HepG2 (cell line): ENCODE results near the gene WDR31. TPM values are rescaled to one million over a fixed set of nuclear protein-coding genes. Genes with fewer than 3 reads are reported as not detected.

Source experiments
- BRD4 ChIP-seq: sonication (generic); formaldehyde crosslinking; IDR thresholded peaks from 2 replicates; pipeline ENCODE4 v1.4.0; 2020; ENCODE audit warnings: missing genetic modification reagents
- CAMTA2 ChIP-seq: sonication (generic); formaldehyde crosslinking; IDR thresholded peaks from 2 replicates; pipeline ENCODE4 v1.4.0; 2020; ENCODE audit warnings: mild to moderate bottlenecking, missing genetic modification reagents, borderline replicate concordance
- ETV5 ChIP-seq: IDR thresholded peaks from 2 replicates; pipeline ENCODE4 v1.6.1; 2018; ENCODE audit warnings: missing biosample characterization, missing genetic modification reagents, inconsistent platforms, borderline replicate concordance
- ISX ChIP-seq: sonication (generic); formaldehyde crosslinking; conservative IDR thresholded peaks from 2 replicates; pipeline ENCODE4 v1.5.0; 2020; ENCODE audit warnings: missing genetic modification reagents
- KDM6A ChIP-seq: IDR thresholded peaks from 2 replicates; pipeline ENCODE4 v1.6.1; 2016; ENCODE audit warnings: low read depth
- MAFK ChIP-seq, 2 experiments: IDR thresholded peaks in 1 of 2; conservative IDR thresholded peaks in 1 of 2; 2 replicates each; pipeline ENCODE4 v1.6.1; 2011; ENCODE audit warnings: improper control_type of control experiment in 2 of 2, low read length in 2 of 2
- MIER3 ChIP-seq: IDR thresholded peaks from 2 replicates; pipeline ENCODE4 v1.6.1; 2016; ENCODE audit warnings: missing compliant biosample characterization, borderline replicate concordance
- MXI1 ChIP-seq: IDR thresholded peaks from 3 replicates; pipeline ENCODE4 v1.6.1; 2012; ENCODE audit warnings: low read depth, low read length, inconsistent platforms, borderline replicate concordance
- POLR2AphosphoS2 ChIP-seq: IDR thresholded peaks from 2 replicates; pipeline ENCODE4 v1.6.1; 2011; ENCODE audit warnings: low read depth, low read length, improper control_type of control experiment
- TBX2 ChIP-seq: sonication (generic); formaldehyde crosslinking; IDR thresholded peaks from 2 replicates; pipeline ENCODE4 v1.5.0; 2020; ENCODE audit warnings: missing genetic modification reagents, mild to moderate bottlenecking, borderline replicate concordance
- ZMYM3 ChIP-seq: sonication (generic); formaldehyde crosslinking; IDR thresholded peaks from 2 replicates; pipeline ENCODE4 v1.5.1; 2020; ENCODE audit warnings: mild to moderate bottlenecking, missing genetic modification reagents
- ZNF678 ChIP-seq: sonication (generic); formaldehyde crosslinking; IDR thresholded peaks from 2 replicates; pipeline ENCODE4 v1.4.0; 2020; ENCODE audit warnings: mild to moderate bottlenecking, missing genetic modification reagents
- ZNF768 ChIP-seq: sonication (generic); formaldehyde crosslinking; IDR thresholded peaks from 2 replicates; pipeline ENCODE4 v1.4.0; 2020; ENCODE audit warnings: missing genetic modification reagents
- ZNF773 ChIP-seq: sonication (generic); formaldehyde crosslinking; IDR thresholded peaks from 2 replicates; pipeline ENCODE4 v1.4.0; 2020; ENCODE audit warnings: missing genetic modification reagents, borderline replicate concordance
- polyA plus RNA-seq, 8 experiments: library from polyadenylated mRNA; depleted of rRNA in 3 of 8; stranded (reverse) in 7 of 8; unstranded in 1 of 8; fragments of >200 nt; fragmentation: Illumina TruSeq in 4 of 8; extraction: Trizol in 4 of 8; gene quantifications; 2 replicates each; pipeline versions ENCODE4 v1.2.1 to v1.2.3, GENCODE V29; 2011 to 2016; ENCODE audit warnings: low read depth in 4 of 8, missing spikeins in 1 of 8, mixed read lengths in 1 of 8; ENCODE audit not compliant: insufficient read depth in 1 of 8
- total RNA-seq, 5 experiments: library from RNA; depleted of rRNA; stranded (reverse); fragments of >200 nt; fragmentation: Illumina TruSeq; extraction: Trizol; gene quantifications; 2 replicates each; pipeline ENCODE4 v1.2.3, GENCODE V29; 2016; ENCODE audit warnings: low read depth in 1 of 5
- TF ChIP-seq, protein P1 (sequence below): sonication (generic); formaldehyde crosslinking; IDR thresholded peaks from 2 replicates; pipeline ENCODE4 v1.4.0; 2020; ENCODE audit warnings: low read depth, missing genetic modification reagents
- TF ChIP-seq, protein P2 (sequence below): sonication (generic); formaldehyde crosslinking; IDR thresholded peaks from 2 replicates; pipeline ENCODE4 v1.8.0; 2023; ENCODE audit warnings: mild to moderate bottlenecking, missing genetic modification reagents
- TF ChIP-seq, protein P3 (sequence below): IDR thresholded peaks from 2 replicates; pipeline ENCODE4 v1.4.0; 2020; ENCODE audit warnings: mild to moderate bottlenecking, missing genetic modification reagents
- TF ChIP-seq, protein P4 (sequence below): IDR thresholded peaks from 2 replicates; pipeline ENCODE4 v1.6.1; 2016; ENCODE audit warnings: low read depth, control low read depth
- TF ChIP-seq, protein P5 (sequence below): sonication (generic); formaldehyde crosslinking; IDR thresholded peaks from 2 replicates; pipeline ENCODE4 v1.5.1; 2020; ENCODE audit warnings: mild to moderate bottlenecking, moderate library complexity, missing genetic modification reagents

WDR31 gene
- total and polyA plus RNA-seq, 2 of the 13 experiments (the other 11 are each of a cell fraction or from before 2014, with no cell fraction given): 0.33 to 1.7 TPM

DNA sequence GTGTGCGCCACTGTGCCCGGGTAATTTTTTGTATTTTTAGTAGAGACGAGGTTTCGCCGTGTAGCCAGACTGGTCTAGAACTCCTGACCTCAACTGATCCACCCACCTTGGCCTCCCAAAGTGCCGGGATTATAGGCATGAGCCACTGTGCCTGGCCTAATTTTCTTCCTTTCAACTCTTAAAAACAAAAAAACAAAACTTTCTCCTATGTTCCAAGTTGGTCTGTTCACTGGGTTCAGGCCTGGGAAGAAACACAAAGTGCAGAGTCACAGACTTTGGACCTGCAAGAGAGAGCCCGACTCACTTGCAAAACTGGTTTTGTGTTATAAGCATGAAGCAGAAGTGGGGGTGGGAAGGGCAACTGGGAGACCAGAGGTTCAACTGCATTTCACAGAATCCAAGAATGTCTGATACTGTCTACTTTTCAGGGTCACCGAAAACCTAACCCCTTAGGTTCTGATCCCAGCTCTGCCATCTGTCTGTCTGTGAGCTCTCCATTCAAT lies 41.9 kb upstream of the WDR31 start (continued):
- TF ChIP-seq, protein P1, sequence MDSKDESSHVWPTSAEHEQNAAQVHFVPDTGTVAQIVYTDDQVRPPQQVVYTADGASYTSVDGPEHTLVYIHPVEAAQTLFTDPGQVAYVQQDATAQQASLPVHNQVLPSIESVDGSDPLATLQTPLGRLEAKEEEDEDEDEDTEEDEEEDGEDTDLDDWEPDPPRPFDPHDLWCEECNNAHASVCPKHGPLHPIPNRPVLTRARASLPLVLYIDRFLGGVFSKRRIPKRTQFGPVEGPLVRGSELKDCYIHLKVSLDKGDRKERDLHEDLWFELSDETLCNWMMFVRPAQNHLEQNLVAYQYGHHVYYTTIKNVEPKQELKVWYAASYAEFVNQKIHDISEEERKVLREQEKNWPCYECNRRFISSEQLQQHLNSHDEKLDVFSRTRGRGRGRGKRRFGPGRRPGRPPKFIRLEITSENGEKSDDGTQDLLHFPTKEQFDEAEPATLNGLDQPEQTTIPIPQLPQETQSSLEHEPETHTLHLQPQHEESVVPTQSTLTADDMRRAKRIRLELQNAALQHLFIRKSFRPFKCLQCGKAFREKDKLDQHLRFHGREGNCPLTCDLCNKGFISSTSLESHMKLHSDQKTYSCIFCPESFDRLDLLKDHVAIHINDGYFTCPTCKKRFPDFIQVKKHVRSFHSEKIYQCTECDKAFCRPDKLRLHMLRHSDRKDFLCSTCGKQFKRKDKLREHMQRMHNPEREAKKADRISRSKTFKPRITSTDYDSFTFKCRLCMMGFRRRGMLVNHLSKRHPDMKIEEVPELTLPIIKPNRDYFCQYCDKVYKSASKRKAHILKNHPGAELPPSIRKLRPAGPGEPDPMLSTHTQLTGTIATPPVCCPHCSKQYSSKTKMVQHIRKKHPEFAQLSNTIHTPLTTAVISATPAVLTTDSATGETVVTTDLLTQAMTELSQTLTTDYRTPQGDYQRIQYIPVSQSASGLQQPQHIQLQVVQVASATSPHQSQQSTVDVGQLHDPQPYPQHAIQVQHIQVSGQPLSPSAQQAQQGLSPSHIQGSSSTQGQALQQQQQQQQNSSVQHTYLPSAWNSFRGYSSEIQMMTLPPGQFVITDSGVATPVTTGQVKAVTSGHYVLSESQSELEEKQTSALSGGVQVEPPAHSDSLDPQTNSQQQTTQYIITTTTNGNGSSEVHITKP (CRISPR knock-in tag): no peak
- TF ChIP-seq, protein P2, sequence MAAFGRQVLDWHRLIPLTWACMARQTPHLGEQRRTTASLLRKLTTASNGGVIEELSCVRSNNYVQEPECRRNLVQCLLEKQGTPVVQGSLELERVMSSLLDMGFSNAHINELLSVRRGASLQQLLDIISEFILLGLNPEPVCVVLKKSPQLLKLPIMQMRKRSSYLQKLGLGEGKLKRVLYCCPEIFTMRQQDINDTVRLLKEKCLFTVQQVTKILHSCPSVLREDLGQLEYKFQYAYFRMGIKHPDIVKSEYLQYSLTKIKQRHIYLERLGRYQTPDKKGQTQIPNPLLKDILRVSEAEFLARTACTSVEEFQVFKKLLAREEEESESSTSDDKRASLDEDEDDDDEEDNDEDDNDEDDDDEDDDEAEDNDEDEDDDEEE (CRISPR knock-in tag): no peak
- peak; percentile 80; the same call in 1 of the 2 replicates for TF ChIP-seq MIER3 (CRISPR knock-in tag)
- no peak for TF ChIP-seq POLR2AphosphoS2
- TF ChIP-seq ZNF773 (CRISPR knock-in tag): no peak
- TF ChIP-seq ZNF768 (CRISPR knock-in tag): no peak
- no peak for TF ChIP-seq CAMTA2 (CRISPR knock-in tag)
- TF ChIP-seq, protein P3, sequence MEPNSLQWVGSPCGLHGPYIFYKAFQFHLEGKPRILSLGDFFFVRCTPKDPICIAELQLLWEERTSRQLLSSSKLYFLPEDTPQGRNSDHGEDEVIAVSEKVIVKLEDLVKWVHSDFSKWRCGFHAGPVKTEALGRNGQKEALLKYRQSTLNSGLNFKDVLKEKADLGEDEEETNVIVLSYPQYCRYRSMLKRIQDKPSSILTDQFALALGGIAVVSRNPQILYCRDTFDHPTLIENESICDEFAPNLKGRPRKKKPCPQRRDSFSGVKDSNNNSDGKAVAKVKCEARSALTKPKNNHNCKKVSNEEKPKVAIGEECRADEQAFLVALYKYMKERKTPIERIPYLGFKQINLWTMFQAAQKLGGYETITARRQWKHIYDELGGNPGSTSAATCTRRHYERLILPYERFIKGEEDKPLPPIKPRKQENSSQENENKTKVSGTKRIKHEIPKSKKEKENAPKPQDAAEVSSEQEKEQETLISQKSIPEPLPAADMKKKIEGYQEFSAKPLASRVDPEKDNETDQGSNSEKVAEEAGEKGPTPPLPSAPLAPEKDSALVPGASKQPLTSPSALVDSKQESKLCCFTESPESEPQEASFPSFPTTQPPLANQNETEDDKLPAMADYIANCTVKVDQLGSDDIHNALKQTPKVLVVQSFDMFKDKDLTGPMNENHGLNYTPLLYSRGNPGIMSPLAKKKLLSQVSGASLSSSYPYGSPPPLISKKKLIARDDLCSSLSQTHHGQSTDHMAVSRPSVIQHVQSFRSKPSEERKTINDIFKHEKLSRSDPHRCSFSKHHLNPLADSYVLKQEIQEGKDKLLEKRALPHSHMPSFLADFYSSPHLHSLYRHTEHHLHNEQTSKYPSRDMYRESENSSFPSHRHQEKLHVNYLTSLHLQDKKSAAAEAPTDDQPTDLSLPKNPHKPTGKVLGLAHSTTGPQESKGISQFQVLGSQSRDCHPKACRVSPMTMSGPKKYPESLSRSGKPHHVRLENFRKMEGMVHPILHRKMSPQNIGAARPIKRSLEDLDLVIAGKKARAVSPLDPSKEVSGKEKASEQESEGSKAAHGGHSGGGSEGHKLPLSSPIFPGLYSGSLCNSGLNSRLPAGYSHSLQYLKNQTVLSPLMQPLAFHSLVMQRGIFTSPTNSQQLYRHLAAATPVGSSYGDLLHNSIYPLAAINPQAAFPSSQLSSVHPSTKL (CRISPR knock-in tag): peak; percentile 83
- peak; percentile 82 for TF ChIP-seq ZMYM3 (CRISPR knock-in tag)
- no peak for TF ChIP-seq TBX2
- peak in 1 of 2 experiments; percentile 23; a peak in 3 of 4 replicates for TF ChIP-seq MAFK (conservative IDR thresholded peaks at IDR 0.05 in 1 of 2, IDR thresholded peaks at IDR 0.05 in 1 of 2; ENCODE audit: low read length in 2 of 2)
- TF ChIP-seq ETV5 (CRISPR knock-in tag): 0 out of 2 replicates have a peak, but pooled peaks have one; percentile 23
- TF ChIP-seq ISX (CRISPR knock-in tag): no peak
- TF ChIP-seq ZNF678 (CRISPR knock-in tag): no peak
- peak; percentile 91 for TF ChIP-seq KDM6A (CRISPR knock-in tag)
- TF ChIP-seq, protein P4, sequence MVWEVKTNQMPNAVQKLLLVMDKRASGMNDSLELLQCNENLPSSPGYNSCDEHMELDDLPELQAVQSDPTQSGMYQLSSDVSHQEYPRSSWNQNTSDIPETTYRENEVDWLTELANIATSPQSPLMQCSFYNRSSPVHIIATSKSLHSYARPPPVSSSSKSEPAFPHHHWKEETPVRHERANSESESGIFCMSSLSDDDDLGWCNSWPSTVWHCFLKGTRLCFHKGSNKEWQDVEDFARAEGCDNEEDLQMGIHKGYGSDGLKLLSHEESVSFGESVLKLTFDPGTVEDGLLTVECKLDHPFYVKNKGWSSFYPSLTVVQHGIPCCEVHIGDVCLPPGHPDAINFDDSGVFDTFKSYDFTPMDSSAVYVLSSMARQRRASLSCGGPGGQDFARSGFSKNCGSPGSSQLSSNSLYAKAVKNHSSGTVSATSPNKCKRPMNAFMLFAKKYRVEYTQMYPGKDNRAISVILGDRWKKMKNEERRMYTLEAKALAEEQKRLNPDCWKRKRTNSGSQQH (CRISPR knock-in tag): no peak
- TF ChIP-seq, protein P5, sequence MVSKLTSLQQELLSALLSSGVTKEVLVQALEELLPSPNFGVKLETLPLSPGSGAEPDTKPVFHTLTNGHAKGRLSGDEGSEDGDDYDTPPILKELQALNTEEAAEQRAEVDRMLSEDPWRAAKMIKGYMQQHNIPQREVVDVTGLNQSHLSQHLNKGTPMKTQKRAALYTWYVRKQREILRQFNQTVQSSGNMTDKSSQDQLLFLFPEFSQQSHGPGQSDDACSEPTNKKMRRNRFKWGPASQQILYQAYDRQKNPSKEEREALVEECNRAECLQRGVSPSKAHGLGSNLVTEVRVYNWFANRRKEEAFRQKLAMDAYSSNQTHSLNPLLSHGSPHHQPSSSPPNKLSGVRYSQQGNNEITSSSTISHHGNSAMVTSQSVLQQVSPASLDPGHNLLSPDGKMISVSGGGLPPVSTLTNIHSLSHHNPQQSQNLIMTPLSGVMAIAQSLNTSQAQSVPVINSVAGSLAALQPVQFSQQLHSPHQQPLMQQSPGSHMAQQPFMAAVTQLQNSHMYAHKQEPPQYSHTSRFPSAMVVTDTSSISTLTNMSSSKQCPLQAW (CRISPR knock-in tag): 0 out of 2 replicates have a peak, but pooled peaks have one; percentile 29
- peak; percentile 51; the same call in 1 of the 2 replicates for TF ChIP-seq BRD4 (CRISPR knock-in tag)
- TF ChIP-seq MXI1: no peak
